Measurements from ENCODE around the gene SPTLC1.

Gene SPTLC1

GRCh38 chr9:91995000-91995655, 120.1 kb downstream of the SPTLC1 start:
- H3K27ac ChIP-seq, result no peak overlapping the region
- H3K4me2 ChIP-seq (ENCODE audit: low read length), result no peak overlapping the region
- H3K79me2 ChIP-seq, result no peaks in the 10 kb centered on the region
- H3K4me1 ChIP-seq, result no peaks in the 10 kb centered on the region
- no peak for TF ChIP-seq CTCF (IDR thresholded peaks at IDR 0.05)
- no peaks in the 10 kb centered on the region for H3K36me3 ChIP-seq (ENCODE audit: control insufficient read depth, insufficient read depth, low read length)
- H3K27me3 ChIP-seq (ENCODE audit: control insufficient read depth, insufficient read depth, low read length), result no peaks in the 10 kb centered on the region
- H2AFZ ChIP-seq, result no peak overlapping the region
- no peaks in the 10 kb centered on the region for H3K9me3 ChIP-seq (ENCODE audit: control insufficient read depth, low read length)
- no peak overlapping the region for H3K9ac ChIP-seq
- no peak overlapping the region for H3K4me3 ChIP-seq (ENCODE audit: low read depth, low read length)

- no peaks in the 10 kb centered on the region for H3K9me3 ChIP-seq (ENCODE audit: control insufficient read depth, low read length)
- H3K27me3 ChIP-seq (ENCODE audit: control insufficient read depth, insufficient read depth, low read length), result no peaks in the 10 kb centered on the region
- no peak overlapping the region for H2AFZ ChIP-seq
- no peaks in the 10 kb centered on the region for H3K36me3 ChIP-seq (ENCODE audit: control insufficient read depth, insufficient read depth, low read length)
- H3K4me3 ChIP-seq (ENCODE audit: low read depth, low read length), result no peak overlapping the region
- no peak overlapping the region for H3K4me2 ChIP-seq (ENCODE audit: low read length)
- no peaks in the 10 kb centered on the region for H3K79me2 ChIP-seq
- H3K27ac ChIP-seq, result no peak overlapping the region
- H3K4me1 ChIP-seq, result no peaks in the 10 kb centered on the region
- H3K9ac ChIP-seq, result no peak overlapping the region
- no peak for TF ChIP-seq CTCF (IDR thresholded peaks at IDR 0.05)
These were observed 120.8 kb downstream of the SPTLC1 start for GRCh38 chr9:91994422-91994821.

DNA sequence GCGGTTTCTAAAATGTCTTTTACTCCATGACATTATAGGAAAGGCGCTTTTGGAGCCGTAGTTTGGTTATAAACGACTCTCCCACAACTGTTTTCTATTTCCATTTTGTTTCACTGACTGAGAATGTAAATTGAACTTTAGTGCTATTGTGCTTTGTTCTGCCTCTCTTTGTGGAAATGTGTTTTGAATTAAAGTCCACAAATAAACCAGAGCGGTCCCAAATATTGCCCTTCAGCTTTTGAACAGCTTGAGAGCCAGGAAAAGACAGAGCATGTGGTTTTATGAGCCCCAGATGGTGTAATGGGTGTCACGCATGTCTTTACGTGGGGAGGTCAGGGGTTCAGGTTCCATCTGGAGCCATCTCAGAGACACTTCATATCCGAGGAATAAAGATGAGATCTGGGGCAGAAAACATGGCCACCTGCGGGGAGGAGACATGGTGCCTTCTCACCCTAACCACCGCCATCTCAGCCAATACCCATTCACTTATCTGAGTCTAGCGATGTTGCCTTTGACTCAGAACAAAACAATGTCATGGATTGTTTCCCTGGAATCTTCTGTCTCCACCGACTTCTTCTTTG, 122.7 kb downstream of the SPTLC1 start:
- Histone ChIP-seq H3K79me2 (no peaks in the 10 kb centered on the region), H3K27ac (no peak overlapping the region), H3K4me2 (ENCODE audit: low read length) (no peak overlapping the region), H3K4me3 (ENCODE audit: low read depth, low read length) (no peak overlapping the region), H3K4me1 (no peaks in the 10 kb centered on the region), H3K27me3 (ENCODE audit: control insufficient read depth, insufficient read depth, low read length) (no peaks in the 10 kb centered on the region), H3K36me3 (ENCODE audit: control insufficient read depth, insufficient read depth, low read length) (no peaks in the 10 kb centered on the region), H2AFZ (no peak overlapping the region), H3K9ac (no peak overlapping the region), H3K9me3 (ENCODE audit: control insufficient read depth, low read length) (no peaks in the 10 kb centered on the region)
- TF ChIP-seq CTCF (IDR thresholded peaks at IDR 0.05), result no peak

- Histone ChIP-seq H3K4me3 (ENCODE audit: low read depth, low read length) (no peak overlapping the region), H3K9ac (no peak overlapping the region), H3K27ac (no peak overlapping the region), H2AFZ (no peak overlapping the region), H3K4me1 (no peaks in the 10 kb centered on the region), H3K79me2 (no peaks in the 10 kb centered on the region), H3K27me3 (ENCODE audit: control insufficient read depth, insufficient read depth, low read length) (no peaks in the 10 kb centered on the region), H3K9me3 (ENCODE audit: control insufficient read depth, low read length) (no peaks in the 10 kb centered on the region), H3K36me3 (ENCODE audit: control insufficient read depth, insufficient read depth, low read length) (no peaks in the 10 kb centered on the region), H3K4me2 (ENCODE audit: low read length) (no peak overlapping the region)
- TF ChIP-seq CTCF (IDR thresholded peaks at IDR 0.05), result no peak
These were observed 123.4 kb downstream of the SPTLC1 start for GRCh38 chr9:91991721-91992341.
